GM19239 (cell line): ENCODE data around the gene SPG7.
"Not testable (repeated sequence)": the region's sequence is repeated elsewhere in the genome, so short reads cannot be mapped to it uniquely, and the experiment has no call there.

Source experiments
- DNase-seq: peaks from one replicate; pipeline ENCODE4 v3.0.0; 2011; ENCODE audit warnings: low spot score; ENCODE audit not compliant: insufficient read length
- FAIRE-seq: peaks from 2 replicates; lab custom pipeline; 2011; peaks lifted over from hg19 to GRCh38; lab: Jason Lieb, UNC

SPG7 gene

DNA sequence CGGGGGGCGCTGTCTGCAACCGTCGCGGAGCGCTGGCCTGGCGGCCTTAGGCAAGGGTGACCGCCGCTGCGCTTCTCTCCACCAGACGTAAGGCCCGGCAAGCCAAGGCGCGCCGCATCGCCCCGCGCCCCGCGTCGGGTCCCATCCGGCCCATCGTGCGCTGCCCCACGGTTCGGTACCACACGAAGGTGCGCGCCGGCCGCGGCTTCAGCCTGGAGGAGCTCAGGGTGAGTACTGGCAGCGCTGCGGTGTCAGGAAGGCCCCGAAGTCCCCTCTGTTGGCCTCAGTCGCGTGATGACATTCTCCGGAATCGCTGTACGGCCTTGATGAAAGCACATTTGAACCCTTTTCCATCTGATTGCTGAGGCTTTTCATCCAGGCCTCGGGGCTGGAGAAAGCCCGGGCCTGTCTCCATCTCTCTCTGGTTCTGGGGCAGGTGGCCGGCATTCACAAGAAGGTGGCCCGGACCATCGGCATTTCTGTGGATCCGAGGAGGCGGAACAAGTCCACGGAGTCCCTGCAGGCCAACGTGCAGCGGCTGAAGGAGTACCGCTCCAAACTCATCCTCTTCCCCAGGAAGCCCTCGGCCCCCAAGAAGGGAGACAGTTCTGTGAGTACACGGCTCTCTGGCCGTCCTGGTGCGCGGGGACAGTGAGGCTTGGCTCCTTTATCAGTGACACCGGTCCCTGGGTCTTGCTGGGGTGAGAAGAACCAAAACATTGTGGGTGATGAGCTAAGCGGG, 53.1 kb downstream of the SPG7 start:
- FAIRE-seq (no peak), DNase-seq (no peak)

DNA sequence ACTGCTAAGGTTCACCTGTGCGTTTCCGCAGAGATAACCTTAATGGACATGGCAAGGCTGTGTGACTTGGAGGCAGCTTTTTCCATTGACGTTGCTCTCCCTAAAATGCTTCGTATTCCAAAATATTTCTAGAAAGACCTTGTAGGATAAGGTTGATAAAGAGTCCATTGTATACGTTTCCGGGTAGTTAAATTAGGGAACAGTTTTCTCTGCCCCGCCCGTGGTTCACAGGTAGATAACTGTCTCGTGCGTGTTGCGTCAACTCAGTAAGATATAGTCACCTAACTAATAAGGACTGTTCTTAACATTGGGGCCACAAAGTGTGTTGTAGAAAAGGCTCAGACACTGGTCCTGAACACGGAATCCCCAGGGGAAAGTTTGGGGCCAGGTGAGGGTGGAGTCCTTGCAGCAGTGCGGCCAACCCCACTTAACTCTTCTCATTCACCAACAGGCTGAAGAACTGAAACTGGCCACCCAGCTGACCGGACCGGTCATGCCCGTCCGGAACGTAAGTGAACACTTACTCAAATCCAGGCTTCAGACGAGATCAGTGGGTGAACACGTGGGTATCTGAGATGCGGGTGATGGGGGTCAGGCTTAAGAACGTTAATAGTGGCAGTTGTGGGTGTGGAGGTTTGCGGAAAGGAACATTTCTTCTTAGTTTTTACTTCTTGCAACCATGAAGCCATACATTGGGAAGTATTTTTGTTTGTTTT, 53.8 kb downstream of the SPG7 start:
- FAIRE-seq (no peak), DNase-seq (no peak)

DNA sequence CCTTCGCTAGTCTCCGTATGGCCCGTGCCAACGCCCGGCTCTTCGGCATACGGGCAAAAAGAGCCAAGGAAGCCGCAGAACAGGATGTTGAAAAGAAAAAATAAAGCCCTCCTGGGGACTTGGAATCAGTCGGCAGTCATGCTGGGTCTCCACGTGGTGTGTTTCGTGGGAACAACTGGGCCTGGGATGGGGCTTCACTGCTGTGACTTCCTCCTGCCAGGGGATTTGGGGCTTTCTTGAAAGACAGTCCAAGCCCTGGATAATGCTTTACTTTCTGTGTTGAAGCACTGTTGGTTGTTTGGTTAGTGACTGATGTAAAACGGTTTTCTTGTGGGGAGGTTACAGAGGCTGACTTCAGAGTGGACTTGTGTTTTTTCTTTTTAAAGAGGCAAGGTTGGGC, 54.7 kb downstream of the SPG7 start:
- no peak for DNase-seq
- no peak for FAIRE-seq

DNA sequence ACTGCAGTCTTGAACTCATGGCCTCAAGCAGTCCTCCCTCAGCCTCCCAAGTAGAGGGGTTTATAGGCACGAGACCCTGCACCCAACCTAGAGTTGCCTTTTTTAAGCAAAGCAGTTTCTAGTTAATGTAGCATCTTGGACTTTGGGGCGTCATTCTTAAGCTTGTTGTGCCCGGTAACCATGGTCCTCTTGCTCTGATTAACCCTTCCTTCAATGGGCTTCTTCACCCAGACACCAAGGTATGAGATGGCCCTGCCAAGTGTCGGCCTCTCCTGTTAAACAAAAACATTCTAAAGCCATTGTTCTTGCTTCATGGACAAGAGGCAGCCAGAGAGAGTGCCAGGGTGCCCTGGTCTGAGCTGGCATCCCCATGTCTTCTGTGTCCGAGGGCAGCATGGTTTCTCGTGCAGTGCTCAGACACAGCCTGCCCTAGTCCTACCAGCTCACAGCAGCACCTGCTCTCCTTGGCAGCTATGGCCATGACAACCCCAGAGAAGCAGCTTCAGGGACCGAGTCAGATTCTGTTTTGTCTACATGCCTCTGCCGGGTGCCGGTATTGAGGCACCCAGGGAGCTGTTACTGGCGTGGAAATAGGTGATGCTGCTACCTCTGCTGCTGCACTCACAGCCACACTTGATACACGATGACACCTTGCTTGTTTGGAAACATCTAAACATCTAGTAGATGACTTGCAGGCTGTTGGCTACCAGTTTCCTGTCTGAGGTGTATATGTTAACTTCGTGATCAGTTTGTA, 55.6 kb downstream of the SPG7 start:
- FAIRE-seq (no peak), DNase-seq (no peak)

- FAIRE-seq (no peak), DNase-seq (no peak)
Measured at GRCh38 chr16:89564476-89565255, 56.5 kb downstream of the SPG7 start.

GRCh38 chr16:89565256-89565505, 57.0 kb downstream of the SPG7 start:
- DNase-seq, result no peak
- no peak for FAIRE-seq

DNA sequence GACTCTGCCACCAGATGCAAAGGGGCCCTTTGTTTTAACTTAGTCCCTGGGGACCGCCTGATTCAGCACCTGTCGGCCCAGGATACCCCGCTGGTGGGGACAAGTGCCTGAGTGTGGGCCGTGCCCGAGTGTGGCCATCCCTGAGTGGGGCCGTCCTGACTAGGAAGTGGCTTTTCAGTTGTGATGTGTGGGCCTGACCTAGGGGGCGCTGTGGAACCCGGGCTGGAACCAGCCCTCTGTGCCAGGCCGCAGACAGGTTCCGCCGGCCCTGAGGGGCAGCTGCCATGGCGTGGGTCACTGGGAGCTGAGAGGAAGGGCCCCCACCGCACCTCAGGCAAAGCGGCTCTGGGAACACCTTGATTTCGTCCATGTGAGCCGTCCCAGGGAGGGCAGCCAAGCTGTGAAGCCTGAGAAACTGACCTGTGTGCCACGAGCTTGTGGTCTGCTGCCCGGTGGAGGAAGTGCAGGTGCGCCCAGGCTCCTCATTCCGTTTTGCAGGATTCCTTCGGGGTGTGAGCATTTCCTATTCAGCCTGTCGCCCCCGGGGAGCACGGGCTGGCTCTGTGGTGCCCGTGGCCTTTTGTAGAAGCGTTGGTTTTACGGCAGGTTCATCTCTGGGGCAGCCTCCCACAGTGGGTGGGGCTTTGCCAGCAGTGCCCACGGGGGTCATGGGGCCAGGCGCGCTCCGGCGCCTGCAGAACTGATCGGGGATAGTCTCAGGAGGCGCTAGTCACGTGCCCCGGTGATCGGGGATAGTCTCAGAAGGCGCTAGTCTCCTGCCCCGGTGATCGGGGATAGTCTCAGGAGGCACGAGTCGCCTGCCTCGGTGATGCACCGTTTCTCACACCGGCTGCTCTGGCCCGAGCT, 57.5 kb downstream of the SPG7 start:
- FAIRE-seq (no peak), DNase-seq (no peak)

- FAIRE-seq, result no peak
- DNase-seq, result no peak
Measured at GRCh38 chr16:89567656-89568594, 59.7 kb downstream of the SPG7 start.

- no peak for FAIRE-seq
Measured at GRCh38 chr16:89569506-89570341, 61.5 kb downstream of the SPG7 start.

DNA sequence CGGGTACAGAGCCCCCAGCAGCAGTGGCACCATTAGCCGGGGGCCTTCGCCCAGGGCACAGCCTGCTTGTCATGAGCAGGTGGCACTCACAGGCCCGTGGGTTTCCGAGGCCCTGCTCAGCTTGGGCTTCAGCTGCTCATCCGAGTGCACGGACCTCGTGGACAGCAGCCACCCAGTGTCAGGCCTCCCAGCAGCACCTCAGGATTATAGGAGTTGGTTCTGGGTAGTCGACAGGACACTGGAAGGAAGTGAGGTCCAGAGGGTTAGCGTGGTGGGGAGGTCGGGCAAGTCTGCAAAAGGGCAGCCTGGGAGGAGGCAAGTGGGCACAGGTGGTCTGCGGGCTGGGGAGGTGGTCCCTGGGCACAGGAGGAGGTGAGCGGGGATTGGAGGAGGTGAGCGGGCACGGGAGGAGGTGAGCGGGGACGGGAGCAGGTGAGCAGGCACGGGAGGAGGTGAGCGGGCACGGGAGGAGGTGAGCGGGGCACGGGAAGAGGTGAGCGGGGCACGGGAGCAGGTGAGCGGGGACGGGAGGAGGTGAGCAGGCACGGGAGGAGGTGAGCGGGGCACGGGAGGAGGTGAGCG, 62.2 kb downstream of the SPG7 start:
- FAIRE-seq (no peak), DNase-seq (no peak)

More at GRCh38 chr16:89569506-89570341, 61.5 kb downstream of the SPG7 start:
- DNase-seq, result no peak

- DNase-seq, FAIRE-seq: not testable (repeated sequence)
Measured at GRCh38 chr16:89570983-89571598, 62.9 kb downstream of the SPG7 start.

DNA sequence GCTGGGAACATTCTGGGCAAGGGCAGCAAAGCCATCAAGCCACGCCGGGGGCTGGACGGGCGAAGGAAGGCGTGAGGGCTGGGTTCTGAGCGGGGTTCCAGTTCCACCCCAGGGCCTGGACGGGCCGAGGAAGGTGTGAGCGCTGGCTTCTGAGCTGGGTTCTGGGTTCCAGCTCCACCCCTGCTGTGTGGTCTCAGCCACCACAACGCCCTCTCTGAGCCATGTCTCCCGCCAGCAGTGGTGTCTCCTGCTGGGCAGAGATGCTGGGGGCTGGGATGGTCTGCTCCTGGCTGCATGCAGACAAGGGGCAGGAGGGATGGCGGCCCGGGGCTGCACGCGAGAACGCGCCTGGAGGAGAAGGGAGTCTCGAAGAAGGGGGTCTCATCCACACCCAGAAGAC, 63.4 kb downstream of the SPG7 start:
- FAIRE-seq, result no peak

GRCh38 chr16:89572073-89572484, 63.9 kb downstream of the SPG7 start:
- FAIRE-seq, result no peak
- no peak for DNase-seq

More for the DNA sequence above, 63.4 kb downstream of the SPG7 start:
- DNase-seq, result no peak

DNA sequence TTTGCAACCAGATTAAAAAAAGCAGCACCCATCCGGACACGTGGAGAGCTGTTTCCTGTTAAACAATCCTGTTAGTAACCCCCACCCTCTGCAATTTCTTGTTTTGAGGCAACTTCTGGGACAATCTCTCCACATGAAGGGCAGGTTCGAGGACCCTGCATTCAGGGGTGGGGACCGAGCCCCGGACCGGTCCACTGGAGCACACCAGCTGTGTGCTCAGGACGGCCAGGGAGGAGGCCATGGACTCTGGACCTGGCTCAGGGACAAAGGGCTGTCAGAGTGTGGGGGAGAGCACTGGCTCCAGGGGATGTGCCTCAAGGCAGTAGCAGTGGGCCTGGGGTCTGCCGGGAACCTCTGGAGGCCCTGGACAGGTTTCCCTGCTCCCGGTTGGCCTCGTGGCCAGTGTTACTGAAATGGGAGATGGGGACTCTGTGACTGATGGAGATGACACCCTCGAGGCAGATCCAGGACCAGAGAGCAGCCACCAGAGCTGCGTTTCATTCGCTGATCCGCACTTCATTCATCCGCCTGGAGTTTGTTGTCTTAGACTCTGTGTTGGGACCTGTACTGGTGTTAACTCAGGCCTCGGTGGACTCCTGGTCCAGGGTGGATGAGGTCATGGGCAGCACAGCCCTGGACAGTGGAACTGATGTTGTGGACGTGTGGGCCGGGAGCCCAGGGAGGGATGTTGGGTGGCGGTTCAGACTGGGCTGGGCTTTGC, 64.4 kb downstream of the SPG7 start:
- DNase-seq (no peak), FAIRE-seq (no peak)

DNA sequence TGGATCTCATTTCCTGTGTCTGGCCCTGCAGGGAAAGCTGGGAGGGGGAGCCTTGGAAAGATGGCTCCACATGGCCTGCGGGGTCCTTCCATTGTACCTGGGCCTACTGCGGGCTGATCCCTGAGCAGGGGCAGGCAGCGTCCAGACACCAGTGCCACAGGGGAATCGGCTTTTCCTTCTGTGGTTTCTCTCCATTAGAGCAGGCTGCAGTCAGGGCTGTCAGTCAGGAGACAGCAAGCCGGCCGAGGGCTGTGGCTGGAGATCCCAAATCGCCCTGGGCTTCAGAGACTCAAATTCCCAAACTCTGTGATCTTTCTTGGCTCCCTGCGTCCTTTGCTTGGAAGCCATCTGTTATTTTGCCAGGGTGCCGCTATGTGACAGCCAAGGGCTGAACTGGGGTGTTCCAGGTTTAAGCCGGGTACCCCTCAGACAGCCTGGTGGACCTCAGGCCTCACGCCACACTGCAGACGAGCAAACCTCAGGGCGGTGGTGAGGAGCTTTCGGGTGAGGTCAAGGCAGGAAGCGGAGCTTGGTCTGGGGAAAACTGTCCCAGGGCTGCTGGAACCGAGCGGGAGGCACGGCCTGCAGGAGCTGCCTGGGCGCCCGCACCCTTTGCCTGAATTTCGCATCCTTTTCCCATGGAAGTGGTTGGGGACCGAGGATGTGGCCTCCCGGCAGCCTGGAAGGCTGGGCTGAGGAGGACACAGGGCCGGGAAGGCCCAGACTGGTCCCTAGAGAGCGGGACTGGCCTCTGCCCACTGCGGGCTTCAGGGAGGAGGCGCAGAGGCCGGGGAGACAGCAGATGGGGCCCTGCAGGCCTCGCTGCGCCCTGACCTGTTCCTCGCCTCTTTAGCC, 65.8 kb downstream of the SPG7 start:
- DNase-seq (no peak), FAIRE-seq (no peak)
